ENCODE results near the gene OST4.
"Not testable (repeated sequence)": the region's sequence is repeated elsewhere in the genome, so short reads cannot be mapped to it uniquely, and the experiment has no call there.

Gene OST4

GRCh38 chr2:27082773-27083409, 11.4 kb upstream of the OST4 start:
- intact Hi-C loops (cut with DNase I): no loop called here
- DNase-seq: peak in 2 of 10 donors; percentile 63 to 77

GRCh38 chr2:27081984-27082772, 10.7 kb upstream of the OST4 start:
- intact Hi-C loops (cut with DNase I): no loop called here
- DNase-seq: peak in 2 of 10 donors; percentile 74 to 83

- intact Hi-C loops (cut with DNase I): no loop called here
- peak in 2 of 10 donors; percentile 64 to 74 for DNase-seq
Measured at GRCh38 chr2:27080603-27080936, 9.1 kb upstream of the OST4 start.

GRCh38 chr2:27080140-27080469, 8.7 kb upstream of the OST4 start:
- intact Hi-C loops (cut with DNase I): no loop called here
- DNase-seq: peak in 2 of 10 donors; percentile 67 to 70

GRCh38 chr2:27079233-27080139, 8.0 kb upstream of the OST4 start:
- intact Hi-C loops (cut with DNase I): no loop called here

GRCh38 chr2:27078267-27079194, 7.1 kb upstream of the OST4 start, which contains the start of gene EMILIN1:
Gene EMILIN1 (plus strand): TSS chr2:27078615. CDS start chr2:27079066, 451 bp downstream.
- DNase-seq: peak in 9 of 10 donors; percentile 33 to 92 (median 50)
- intact Hi-C loops (cut with DNase I): no loop called here

More at GRCh38 chr2:27079233-27080139, 8.0 kb upstream of the OST4 start:
- DNase-seq: peak in 1 of 10 donors; percentile 80

GRCh38 chr2:27077231-27077630, 5.8 kb upstream of the OST4 start:
- intact Hi-C loops (cut with DNase I): no loop called here
- DNase-seq: peak in 2 of 10 donors; percentile 23 to 52

- intact Hi-C loops (cut with DNase I): no loop called here
- DNase-seq: peak in 1 of 10 donors; percentile 7
Measured at GRCh38 chr2:27076323-27076722, 4.9 kb upstream of the OST4 start.

- intact Hi-C loops (cut with DNase I): not testable (repeated sequence)
- DNase-seq: peak in 1 of 10 donors; percentile 27
Measured at GRCh38 chr2:27075566-27075871, 4.1 kb upstream of the OST4 start.

GRCh38 chr2:27074738-27075565, 3.5 kb upstream of the OST4 start:
- peak in 2 of 10 donors; percentile 44 to 66 for DNase-seq
- intact Hi-C loops (cut with DNase I): no loop called here

GRCh38 chr2:27073782-27074181, 2.3 kb upstream of the OST4 start:
- DNase-seq: no peak
- intact Hi-C loops (cut with DNase I): no loop called here

GRCh38 chr2:27072920-27073319, 1.5 kb upstream of the OST4 start:
- intact Hi-C loops (cut with DNase I): no loop called here
- DNase-seq: no peak

GRCh38 chr2:27071990-27072830, 756 bp upstream of the OST4 start:
- peak in 4 of 10 donors; percentile 33 to 90 (median 81) for DNase-seq
- intact Hi-C loops (cut with DNase I): no loop called here

- peak in 1 of 10 donors; percentile 4 for DNase-seq
- intact Hi-C loops (cut with DNase I): no loop called here
Measured at GRCh38 chr2:27070653-27071276, 689 bp downstream of the OST4 start.

GRCh38 chr2:27069961-27070618, 1.4 kb downstream of the OST4 start:
- DNase-seq: peak in 2 of 10 donors; percentile 26 to 54
- intact Hi-C loops (cut with DNase I): no loop called here

GRCh38 chr2:27069436-27069835, 2.0 kb downstream of the OST4 start:
- intact Hi-C loops (cut with DNase I): no loop called here
- DNase-seq: peak in 1 of 10 donors; percentile 33

GRCh38 chr2:27067385-27067784, 4.1 kb downstream of the OST4 start:
- peak in 1 of 10 donors; percentile 27 for DNase-seq
- intact Hi-C loops (cut with DNase I): no loop called here

Measured in posterior cingulate gyrus (tissue), 11 donors.